HG03520 (cell line): ENCODE data around the gene IRF2BP2.
"Not testable (repeated sequence)": the region's sequence is repeated elsewhere in the genome, so short reads cannot be mapped to it uniquely, and the experiment has no call there.

Experiments
- ATAC-seq: cut with Tn5 transposase; IDR thresholded peaks from one replicate; pipeline ENCODE4 v1.9.1; 2021; ENCODE audit warnings: mild to moderate bottlenecking, moderate library complexity; ENCODE audit not compliant: unreplicated experiment

Gene IRF2BP2

GRCh38 chr1:234602334-234603220 is 7.4 kb downstream of the IRF2BP2 start:
- no peak for ATAC-seq

GRCh38 chr1:234601301-234602017 is 8.5 kb downstream of the IRF2BP2 start:
- no peak for ATAC-seq

GRCh38 chr1:234600418-234601281 is 9.3 kb downstream of the IRF2BP2 start:
- ATAC-seq, result peak; percentile 16

GRCh38 chr1:234599617-234600417 is 10.2 kb downstream of the IRF2BP2 start:
- peak; percentile 72 for ATAC-seq

GRCh38 chr1:234598974-234599616 is 10.9 kb downstream of the IRF2BP2 start:
- no peak for ATAC-seq

GRCh38 chr1:234597894-234598293 is 12.1 kb downstream of the IRF2BP2 start:
- no peak for ATAC-seq

- ATAC-seq, result no peak
Measured at GRCh38 chr1:234595899-234596298, 14.1 kb downstream of the IRF2BP2 start.

GRCh38 chr1:234594575-234594974 is 15.4 kb downstream of the IRF2BP2 start:
- not testable (repeated sequence) for ATAC-seq

- no peak for ATAC-seq
Measured at GRCh38 chr1:234593771-234594504, 16.0 kb downstream of the IRF2BP2 start.

GRCh38 chr1:234593109-234593508 is 16.9 kb downstream of the IRF2BP2 start:
- no peak for ATAC-seq

GRCh38 chr1:234592240-234592639 is 17.7 kb downstream of the IRF2BP2 start:
- no peak for ATAC-seq

- no peak for ATAC-seq
Measured at GRCh38 chr1:234591131-234591530, 18.8 kb downstream of the IRF2BP2 start.

- ATAC-seq, result no peak
Measured at GRCh38 chr1:234589854-234590620, 19.9 kb downstream of the IRF2BP2 start.

- no peak for ATAC-seq
Measured at GRCh38 chr1:234589064-234589800, 20.7 kb downstream of the IRF2BP2 start.

GRCh38 chr1:234588386-234588785 is 21.6 kb downstream of the IRF2BP2 start:
- no peak for ATAC-seq

- no peak for ATAC-seq
Measured at GRCh38 chr1:234586892-234587485, 23.0 kb downstream of the IRF2BP2 start.

- no peak for ATAC-seq
Measured at GRCh38 chr1:234586304-234586703, 23.7 kb downstream of the IRF2BP2 start.
